HG02678 (cell line): ENCODE measurements around the gene DTYMK.
A peak's percentile ranks its signal among the peaks of the same experiment; 100 is the strongest.
"Not testable (repeated sequence)": the region's sequence is repeated elsewhere in the genome, so short reads cannot be mapped to it uniquely, and the experiment has no call there.

ENCODE experiments used
- ATAC-seq: cut with Tn5 transposase; IDR thresholded peaks from one replicate; pipeline ENCODE4 v1.9.1; 2021; ENCODE audit warnings: mild to moderate bottlenecking, moderate library complexity; ENCODE audit not compliant: unreplicated experiment

Gene DTYMK

DNA sequence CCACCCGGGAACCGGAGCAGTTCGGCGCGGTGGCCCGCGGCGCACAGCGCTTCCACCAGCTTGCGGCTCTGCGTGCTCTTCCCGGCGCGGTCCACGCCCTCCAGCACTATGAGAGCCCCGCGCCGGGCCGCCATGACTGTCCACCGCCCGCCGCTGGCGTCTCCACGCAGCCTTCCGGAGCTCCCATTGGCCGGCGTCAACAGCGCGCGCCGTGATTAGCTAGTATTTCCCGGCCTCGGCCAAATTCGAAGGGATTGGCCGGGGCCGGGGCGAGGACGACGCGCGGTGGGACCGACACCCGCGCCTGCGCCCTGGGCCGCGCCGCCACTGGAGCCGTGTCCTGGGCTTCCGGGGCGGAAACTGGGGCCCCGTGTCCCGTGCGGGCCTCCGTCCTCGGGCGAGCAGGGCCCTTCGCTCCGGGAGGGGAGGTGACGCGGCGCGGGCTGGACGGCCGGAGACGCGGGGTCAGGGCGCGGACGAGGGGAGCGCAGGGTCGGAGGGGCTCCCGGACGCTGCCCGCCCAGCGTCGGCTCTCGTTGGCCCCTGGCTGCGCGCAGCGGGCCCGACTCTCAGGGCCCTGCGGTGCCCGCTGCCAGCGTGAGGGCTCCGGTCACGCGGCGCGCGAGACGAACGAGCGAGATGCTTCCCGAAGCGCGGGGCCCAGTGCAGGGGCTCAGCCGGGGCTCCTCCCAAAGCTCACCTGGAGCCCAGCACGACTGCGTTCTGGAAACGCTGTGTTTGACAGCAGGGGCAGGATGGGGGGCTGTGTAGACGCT is at the start of gene DTYMK:
TSS of gene DTYMK (minus strand) at position 166 of the 776 bp plus-strand sequence. CDS start at position 134, 32 bp downstream.
- peak; percentile 98 for ATAC-seq

DNA sequence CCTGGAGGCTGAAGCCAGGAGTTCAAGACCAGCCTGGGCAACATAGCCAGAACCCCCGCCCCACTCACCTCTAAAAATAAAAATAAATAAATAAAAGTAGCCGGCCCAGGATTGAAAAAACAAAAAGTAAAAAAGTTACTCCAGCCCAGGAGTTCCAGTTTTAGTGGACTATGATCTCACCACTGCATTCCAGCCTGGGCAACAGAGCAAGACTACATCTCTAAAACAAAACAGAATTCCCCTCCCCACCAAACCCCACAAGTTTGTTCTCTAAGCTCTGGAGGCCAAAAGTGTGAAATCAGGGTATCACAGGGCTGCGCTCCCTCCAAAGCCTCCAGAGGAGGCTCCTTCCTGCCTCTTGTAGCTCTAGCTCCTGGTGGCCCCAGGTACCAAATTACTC is 49.5 kb upstream of the DTYMK start:
- no peak for ATAC-seq

- peak; percentile 79 for ATAC-seq
Observed at GRCh38 chr2:241734467-241735208, 48.0 kb upstream of the DTYMK start, which contains the start of gene D2HGDH. Gene D2HGDH (plus strand): TSS chr2:241734630. CDS start chr2:241735225, 595 bp downstream.

DNA sequence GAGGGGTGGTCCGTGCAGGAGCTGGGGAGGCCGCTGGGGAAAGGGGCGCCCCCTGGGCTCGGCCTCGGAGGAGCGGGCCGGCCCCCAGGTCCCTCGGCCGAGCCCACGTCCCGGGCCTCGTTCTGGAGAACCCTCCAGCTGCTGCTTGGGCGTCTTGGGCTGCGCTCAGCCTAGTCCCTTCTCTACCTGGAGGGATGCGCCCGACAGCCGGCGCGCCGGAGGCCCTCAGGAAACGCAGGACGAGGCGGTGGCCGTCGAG is 47.5 kb upstream of the DTYMK start:
- peak; percentile 25 for ATAC-seq

- ATAC-seq = no peak
Observed at GRCh38 chr2:241733391-241734207, 47.0 kb upstream of the DTYMK start.

- not testable (repeated sequence) for ATAC-seq
Observed at GRCh38 chr2:241732513-241733186, 46.0 kb upstream of the DTYMK start.

DNA sequence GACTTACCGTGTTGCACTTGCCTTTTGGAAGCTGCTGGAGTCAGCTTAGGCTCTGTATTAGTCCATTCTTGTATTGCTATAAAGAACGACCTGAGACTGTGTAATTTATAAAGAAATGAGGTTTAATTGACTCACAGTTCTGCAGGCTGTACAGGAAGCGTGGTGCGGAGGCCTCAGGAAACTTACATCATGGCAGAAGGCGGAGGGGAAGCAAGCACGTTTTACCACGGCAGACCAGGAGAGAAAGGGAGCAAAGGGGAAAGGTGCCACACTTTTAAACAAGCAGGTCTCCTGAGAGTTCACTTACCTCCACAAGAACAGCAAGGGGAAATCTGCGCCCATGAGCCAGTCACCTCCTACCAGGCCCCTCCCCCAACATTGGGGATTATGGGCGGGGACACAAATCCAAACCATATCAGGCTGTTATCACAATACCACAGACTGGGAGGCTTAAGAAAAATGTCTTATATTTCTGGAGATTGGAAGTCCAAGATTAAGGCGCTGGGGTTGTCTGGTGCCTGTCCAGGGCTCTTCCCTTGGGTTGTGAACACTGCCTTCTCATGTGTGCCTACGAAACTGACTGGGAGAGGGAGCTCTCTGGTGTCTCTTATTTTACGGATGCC is 44.2 kb upstream of the DTYMK start:
- no peak for ATAC-seq

GRCh38 chr2:241729868-241730267 is 43.3 kb upstream of the DTYMK start:
- ATAC-seq = no peak

DNA sequence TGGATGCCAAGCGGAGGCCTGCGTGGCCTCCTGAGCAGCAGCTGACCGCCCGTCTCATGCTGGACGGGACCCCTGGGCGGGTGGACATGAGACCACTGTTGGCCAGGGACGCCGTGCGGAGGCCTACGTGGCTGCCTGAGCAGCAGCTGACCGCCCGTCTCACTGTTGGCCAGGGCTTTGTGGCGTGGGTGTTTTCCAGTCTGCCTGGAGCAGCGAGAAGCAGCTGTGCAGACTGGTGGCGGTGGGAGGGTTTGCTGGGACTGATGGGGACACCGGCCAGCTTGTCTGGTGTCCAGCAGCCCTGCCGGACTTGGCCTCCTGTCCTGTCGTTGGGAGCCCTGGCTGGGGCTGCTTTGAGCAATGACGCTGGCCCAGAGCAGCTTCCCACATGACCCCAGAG is 42.0 kb upstream of the DTYMK start:
- no peak for ATAC-seq

DNA sequence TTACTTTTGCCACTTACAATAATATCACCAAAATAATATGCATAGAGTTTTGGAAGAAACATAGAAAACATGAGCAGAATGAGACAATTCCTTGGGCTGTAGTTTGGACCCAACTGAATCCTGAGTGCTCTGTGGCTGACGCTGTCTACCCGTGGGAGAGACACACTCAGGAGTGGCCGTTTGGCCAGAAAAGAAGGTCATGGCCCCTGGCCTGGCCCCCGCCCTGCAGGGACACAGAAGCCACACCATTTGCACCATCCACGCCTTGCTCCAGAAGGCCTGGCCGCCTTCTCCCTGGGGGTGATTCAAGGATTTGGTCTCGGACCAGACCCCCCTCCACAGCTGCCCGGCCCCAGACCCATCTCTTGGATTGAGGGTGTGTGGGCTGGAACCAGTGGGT is 41.4 kb upstream of the DTYMK start:
- no peak for ATAC-seq

- no peak for ATAC-seq
Observed at GRCh38 chr2:241726459-241726858, 39.8 kb upstream of the DTYMK start.

DNA sequence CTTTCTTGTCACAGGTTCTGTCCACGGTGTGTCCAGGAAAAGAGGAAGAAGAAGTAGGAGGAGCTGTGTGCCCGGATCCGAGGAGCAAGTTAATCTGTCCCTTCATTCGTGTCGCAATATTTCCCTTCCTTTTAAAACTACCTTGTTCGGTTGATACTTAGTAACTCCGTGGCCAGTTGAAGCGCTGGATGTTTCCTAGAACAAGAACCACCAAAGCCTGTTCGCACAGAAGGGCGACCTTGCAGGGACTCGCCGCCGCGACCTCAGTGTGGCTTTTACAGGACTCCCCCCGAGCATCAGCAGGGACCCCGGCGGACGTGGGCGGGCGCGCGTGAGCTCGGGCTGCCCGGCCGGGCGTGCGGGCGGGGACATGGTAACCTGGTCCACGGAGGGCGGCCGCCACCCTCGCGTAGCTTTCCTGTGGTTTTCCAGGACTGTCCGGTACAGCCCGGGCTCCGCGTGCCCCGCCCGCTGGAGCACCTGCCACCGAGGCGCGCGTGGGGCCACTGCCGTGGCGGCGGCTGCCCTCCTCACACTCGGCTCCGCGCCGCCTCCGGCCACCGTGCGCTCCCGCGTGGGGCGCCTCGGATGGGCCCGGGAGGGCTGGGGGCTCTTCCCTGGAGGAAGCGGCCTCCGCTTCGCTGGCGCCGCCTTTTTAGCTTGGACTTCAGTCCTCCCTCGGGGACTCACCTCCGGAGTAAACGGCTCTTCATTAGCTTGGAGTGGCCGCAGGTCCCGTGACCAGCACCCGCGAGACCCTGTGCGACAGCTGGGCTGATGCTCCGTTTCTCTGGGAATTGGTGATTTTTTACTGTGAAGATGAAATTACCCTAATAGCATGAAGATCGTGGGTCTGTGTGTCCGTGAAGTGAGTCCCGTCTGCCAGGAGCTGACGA is 38.6 kb upstream of the DTYMK start:
- ATAC-seq = no peak

DNA sequence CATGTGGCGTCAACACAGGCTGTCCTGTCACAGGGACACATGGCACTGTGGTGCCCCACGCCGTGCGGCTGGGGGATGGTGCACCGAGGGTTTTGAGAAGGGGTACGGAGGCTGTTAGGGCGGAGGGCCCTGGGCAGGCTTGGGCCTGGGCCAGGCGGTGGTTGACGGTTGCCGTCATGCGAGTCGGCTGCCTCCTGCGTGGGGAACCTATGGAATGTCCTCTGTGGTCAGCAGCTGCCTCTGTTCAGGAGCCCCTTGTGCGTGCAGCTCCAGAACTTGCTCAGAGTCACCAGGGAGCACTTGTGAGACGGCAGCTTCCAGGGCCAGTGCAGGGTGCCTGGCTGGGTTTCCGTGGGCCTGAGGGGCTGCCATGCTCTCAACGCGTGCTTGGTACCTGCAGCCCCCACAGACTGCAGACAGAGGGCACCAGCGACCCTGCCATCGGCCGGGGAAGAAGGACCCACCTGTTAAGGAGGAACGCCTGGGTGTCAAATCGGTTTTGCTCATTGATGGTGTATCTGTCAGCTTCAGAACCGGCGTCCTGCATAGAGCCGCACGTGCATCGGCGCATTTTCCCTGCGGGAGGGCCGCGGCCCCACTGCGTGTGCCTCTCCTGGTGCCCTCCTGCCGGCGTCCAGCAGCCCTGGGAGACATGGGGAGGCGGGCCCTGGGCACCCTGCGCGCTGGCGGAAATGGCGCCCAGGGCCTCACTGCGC is 37.8 kb upstream of the DTYMK start:
- no peak for ATAC-seq

DNA sequence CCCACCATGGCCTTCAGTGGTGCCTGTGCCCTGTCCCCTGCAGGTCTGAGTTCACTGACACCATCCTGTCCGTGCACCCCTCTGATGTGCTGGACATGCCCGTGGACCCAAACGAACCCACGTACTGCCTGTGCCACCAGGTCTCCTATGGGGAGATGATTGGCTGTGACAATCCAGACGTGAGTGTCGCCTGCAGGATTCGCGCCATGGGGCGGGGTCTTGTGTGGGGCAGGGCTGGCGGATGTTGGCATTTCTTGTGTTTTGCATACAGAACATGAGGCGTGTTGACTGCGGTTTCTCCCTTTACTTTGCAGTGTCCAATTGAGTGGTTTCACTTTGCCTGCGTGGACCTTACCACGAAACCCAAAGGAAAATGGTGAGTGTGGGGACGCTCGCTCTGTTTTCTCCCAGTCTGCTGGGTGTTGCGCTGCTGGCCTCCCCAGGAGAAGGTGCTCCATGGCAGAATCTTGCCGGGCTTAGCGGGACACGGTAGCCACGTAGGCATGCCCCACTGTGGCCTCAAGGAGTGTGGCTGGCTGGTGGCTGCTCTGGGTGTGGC is 36.4 kb upstream of the DTYMK start:
- ATAC-seq = no peak

- no peak for ATAC-seq
Observed at GRCh38 chr2:241721852-241722251, 35.2 kb upstream of the DTYMK start.

GRCh38 chr2:241720560-241720959 is 33.9 kb upstream of the DTYMK start:
- ATAC-seq = no peak

DNA sequence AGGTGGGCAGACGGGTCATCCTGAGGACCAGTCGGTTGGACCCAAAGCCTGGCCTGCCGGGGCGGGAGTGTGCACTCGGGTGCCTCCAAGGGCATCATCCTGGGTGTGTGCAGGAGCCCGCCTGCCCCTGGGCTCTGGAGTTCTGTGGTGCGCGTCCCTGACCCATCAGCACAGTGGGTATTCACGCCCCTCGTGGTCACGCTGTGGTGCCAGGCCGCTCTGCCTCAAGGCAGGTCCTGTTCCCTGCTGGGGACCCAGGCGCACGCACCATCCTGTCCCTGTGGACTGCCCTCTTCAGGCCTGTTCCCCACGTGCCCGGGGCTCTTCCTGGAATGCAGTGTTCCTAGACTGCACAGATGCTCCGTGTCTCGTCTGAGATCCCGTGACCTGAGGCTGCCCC is 33.5 kb upstream of the DTYMK start:
- ATAC-seq = no peak

- no peak for ATAC-seq
Observed at GRCh38 chr2:241719093-241719492, 32.5 kb upstream of the DTYMK start.

DNA sequence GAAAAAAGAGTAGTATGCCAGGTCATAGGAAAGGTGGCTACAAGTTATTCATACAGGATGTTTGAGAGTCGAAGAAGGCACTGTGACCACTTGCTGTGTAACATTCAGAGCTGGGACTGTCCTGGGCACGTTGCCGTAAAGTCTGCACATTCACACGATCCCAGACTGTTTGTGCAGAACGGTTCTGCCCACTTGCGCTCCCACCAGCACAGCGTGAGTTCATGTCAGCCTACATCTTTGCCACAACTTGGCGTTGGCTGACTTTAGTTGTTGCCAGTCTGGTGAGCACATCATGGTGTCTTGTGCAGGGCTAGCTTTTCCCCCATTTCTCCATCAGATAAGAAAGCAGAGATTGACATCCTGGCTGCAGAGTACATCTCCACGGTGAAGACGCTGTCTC is 22.3 kb upstream of the DTYMK start:
- ATAC-seq = no peak
